H9 (cell line): ENCODE measurements around the gene GPX2. TPM values are rescaled to one million over a fixed set of nuclear protein-coding genes. Genes with fewer than 3 reads are reported as not detected.

Experiments
- DNase-seq: peaks from one replicate; pipeline ENCODE4 v3.0.0-alpha.2; 2017
- H2AFZ ChIP-seq: one replicate; pipeline ENCODE4 v1.6.1; 2013; ENCODE audit warnings: mild to moderate bottlenecking, low read length, control low read depth, moderate library complexity
- H2AK5ac ChIP-seq: 2 replicates; pipeline ENCODE4 v1.6.1; 2013; ENCODE audit warnings: low read length, control low read depth, mixed read lengths; ENCODE audit not compliant: insufficient read length
- H2BK120ac ChIP-seq: one replicate; pipeline ENCODE4 v1.6.1; 2013; ENCODE audit warnings: low read depth, mild to moderate bottlenecking, low read length, control low read depth, inconsistent platforms; ENCODE audit not compliant: poor library complexity, severe bottlenecking
- H2BK12ac ChIP-seq: 2 replicates; pipeline ENCODE4 v1.6.1; 2013; ENCODE audit warnings: low read length, control low read depth, mixed read lengths, low read depth; ENCODE audit not compliant: insufficient read length
- H2BK15ac ChIP-seq: 2 replicates; pipeline ENCODE4 v1.6.1; 2013; ENCODE audit warnings: low read depth, low read length, control low read depth
- H2BK20ac ChIP-seq: one replicate; pipeline ENCODE4 v1.6.1; 2013; ENCODE audit warnings: low read depth, mild to moderate bottlenecking, low read length, control low read depth, inconsistent platforms; ENCODE audit not compliant: poor library complexity, severe bottlenecking
- H2BK5ac ChIP-seq: 2 replicates; pipeline ENCODE4 v1.6.1; 2013; ENCODE audit warnings: low read length, control low read depth, mixed read lengths; ENCODE audit not compliant: insufficient read length
- H3K14ac ChIP-seq: 2 replicates; pipeline ENCODE4 v1.6.1; 2013; ENCODE audit warnings: low read length, control low read depth; ENCODE audit not compliant: insufficient read depth
- H3K18ac ChIP-seq: 2 replicates; pipeline ENCODE4 v1.6.1; 2013; ENCODE audit warnings: low read depth, mild to moderate bottlenecking, mixed read lengths, low read length, control low read depth; ENCODE audit not compliant: insufficient read length
- H3K23ac ChIP-seq: 2 replicates; pipeline ENCODE4 v1.6.1; 2013; ENCODE audit warnings: low read length, control low read depth, mixed read lengths, low read depth; ENCODE audit not compliant: insufficient read length
- H3K23me2 ChIP-seq: 2 replicates; pipeline ENCODE4 v1.6.1; 2013; ENCODE audit warnings: low read depth, mild to moderate bottlenecking, mixed read lengths, low read length, control low read depth; ENCODE audit not compliant: insufficient read length, poor library complexity, severe bottlenecking
- H3K27ac ChIP-seq: 2 replicates; pipeline ENCODE4 v1.5.1; 2013; ENCODE audit warnings: low read length, control low read depth, mixed read lengths, low read depth; ENCODE audit not compliant: insufficient read length
- H3K27me3 ChIP-seq: 2 replicates; pipeline ENCODE4 v1.6.1; 2013; ENCODE audit warnings: low read length, control low read depth, inconsistent platforms; ENCODE audit not compliant: insufficient read depth
- H3K4ac ChIP-seq: 2 replicates; pipeline ENCODE4 v1.6.1; 2013; ENCODE audit warnings: low read depth, mild to moderate bottlenecking, control low read depth, inconsistent platforms, low read length, moderate library complexity
- H3K4me1 ChIP-seq: 2 replicates; pipeline ENCODE4 v1.6.1; 2013; ENCODE audit warnings: low read length, control low read depth, inconsistent platforms; ENCODE audit not compliant: insufficient read depth
- H3K4me2 ChIP-seq: 2 replicates; pipeline ENCODE4 v1.6.1; 2013; ENCODE audit warnings: low read length, control low read depth, mixed read lengths; ENCODE audit not compliant: insufficient read length, insufficient read depth
- H3K56ac ChIP-seq: 2 replicates; pipeline ENCODE4 v1.6.1; 2013; ENCODE audit warnings: low read depth, mild to moderate bottlenecking, mixed read lengths, low read length, control low read depth; ENCODE audit not compliant: insufficient read length
- H3K79me1 ChIP-seq: 2 replicates; pipeline ENCODE4 v1.6.1; 2013; ENCODE audit warnings: low read depth, mild to moderate bottlenecking, moderate library complexity, low read length, control low read depth, inconsistent platforms; ENCODE audit not compliant: insufficient read depth, poor library complexity, severe bottlenecking
- H3K79me2 ChIP-seq: 2 replicates; pipeline ENCODE4 v1.6.1; 2013; ENCODE audit warnings: low read length, control low read depth, inconsistent platforms; ENCODE audit not compliant: insufficient read depth
- H3K9ac ChIP-seq: 2 replicates; pipeline ENCODE4 v1.6.1; 2013; ENCODE audit warnings: low read length, control low read depth, mixed read lengths; ENCODE audit not compliant: insufficient read length; ENCODE audit errors: extremely low read depth
- H3K9me3 ChIP-seq: one replicate; pipeline ENCODE4 v1.6.1; 2013; ENCODE audit warnings: low read depth, low read length, inconsistent platforms; ENCODE audit not compliant: control insufficient read depth
- H3T11ph ChIP-seq: one replicate; pipeline ENCODE4 v1.6.1; 2013; ENCODE audit warnings: mild to moderate bottlenecking, low read length, control low read depth, inconsistent platforms
- H4K20me1 ChIP-seq: one replicate; pipeline ENCODE4 v1.6.1; 2013; ENCODE audit not compliant: control insufficient read depth, insufficient read length, insufficient read depth
- H4K5ac ChIP-seq: 2 replicates; pipeline ENCODE4 v1.6.1; 2013; ENCODE audit warnings: low read depth, mild to moderate bottlenecking, mixed read lengths, low read length, control low read depth; ENCODE audit not compliant: insufficient read length
- H4K8ac ChIP-seq: replicated peaks from 2 replicates; pipeline ENCODE4 v1.6.1; 2013; ENCODE audit warnings: low read length, control low read depth, mixed read lengths, low read depth; ENCODE audit not compliant: insufficient read length
- H4K91ac ChIP-seq: 2 replicates; pipeline ENCODE4 v1.6.1; 2013; ENCODE audit warnings: low read depth, mild to moderate bottlenecking, moderate library complexity, mixed read lengths, low read length, control low read depth; ENCODE audit not compliant: insufficient read length
- H3K27ac Mint-ChIP-seq, 3 experiments: 2 replicates in 2 of 3; 3 replicates in 1 of 3; pipeline ENCODE4 v1.8.0; 2020 to 2021; ENCODE audit warnings: mixed read lengths in 3 of 3, mild to moderate bottlenecking in 1 of 3, moderate library complexity in 1 of 3
- H3K27me3 Mint-ChIP-seq: 2 replicates; pipeline ENCODE4 v1.8.0; 2021; ENCODE audit warnings: low read depth, mild to moderate bottlenecking, moderate library complexity, mixed read lengths
- H3K36me3 Mint-ChIP-seq, 3 experiments: 2 replicates in 2 of 3; 3 replicates in 1 of 3; pipeline ENCODE4 v1.8.0; 2020 to 2021; ENCODE audit warnings: low read depth in 3 of 3, mixed read lengths in 3 of 3; ENCODE audit not compliant: insufficient read depth in 1 of 3
- H3K4me1 Mint-ChIP-seq, 2 experiments: 2 replicates each; pipeline ENCODE4 v1.8.0; 2020; ENCODE audit warnings: mixed read lengths in 2 of 2
- H3K4me3 Mint-ChIP-seq, 2 experiments: 2 replicates in 1 of 2; 3 replicates in 1 of 2; pipeline ENCODE4 v1.8.0; 2020 to 2021; ENCODE audit warnings: mild to moderate bottlenecking in 2 of 2, mixed read lengths in 2 of 2, moderate library complexity in 1 of 2
- H3K9me3 Mint-ChIP-seq, 2 experiments: 2 replicates in 1 of 2; 3 replicates in 1 of 2; pipeline ENCODE4 v1.8.0; 2020; ENCODE audit warnings: mild to moderate bottlenecking in 2 of 2, mixed read lengths in 2 of 2, moderate library complexity in 1 of 2
- CTCF ChIP-seq: fragments of 200-600 bp; sonication (generic); conservative IDR thresholded peaks from 3 replicates; pipeline ENCODE4 v1.8.0; 2021; ENCODE audit warnings: antibody characterized with exemption, mild to moderate bottlenecking
- total RNA-seq: library from RNA; stranded (reverse); gene quantifications from 2 replicates; pipeline ENCODE4 v1.2.1, GENCODE V29; 2021

GPX2 gene
- total RNA-seq, 1 experiment from 2014 or later: 0.79 TPM

- Histone ChIP-seq H3K23ac (no peak overlapping the region), H4K91ac (no peak overlapping the region), H3K4ac (no peak overlapping the region), H3T11ph (no peak overlapping the region), H2BK12ac (no peak overlapping the region), H4K8ac (no peak overlapping the region), H4K5ac (no peak overlapping the region), H2AK5ac (no peak overlapping the region), H3K79me2 (peaks cover 6% of the 10 kb centered on the region; the same call in 1 of the 2 replicates), H3K23me2 (peaks cover 6% of the 10 kb centered on the region), H2BK15ac (no peak overlapping the region), H3K9ac (no peak overlapping the region), H3K18ac (no peak overlapping the region), H3K4me1 (0 out of 2 replicates have a peak, but pooled peaks cover 3% of the 10 kb centered on the region), H3K27ac (no peak overlapping the region), H4K20me1 (no peaks in the 10 kb centered on the region), H3K27me3 (no peaks in the 10 kb centered on the region), H3K9me3 (no peaks in the 10 kb centered on the region), H3K14ac (no peak overlapping the region), H3K56ac (no peak overlapping the region), H2AFZ (no peak overlapping the region), H2BK20ac (no peak overlapping the region), H3K4me2 (no peak overlapping the region), H2BK120ac (no peak overlapping the region), H2BK5ac (no peak overlapping the region), H3K79me1 (peaks cover 9% of the 10 kb centered on the region)
- Mint-ChIP-seq H3K4me1 (peaks cover 6 to 15% of the 10 kb centered on the region in 2 experiments), H3K27me3 (no peaks in the 10 kb centered on the region), H3K9me3 (no peaks in the 10 kb centered on the region), H3K36me3 (peaks cover 3 to 12% (median 6%) of the 10 kb centered on the region in 3 experiments; a peak in 6 of 7 replicates), H3K4me3 (no peak overlapping the region), H3K27ac (no peak overlapping the region)
- no peak for TF ChIP-seq CTCF
- DNase-seq: no peak
Observed at GRCh38 chr14:64919215-64919614, 23.3 kb downstream of the GPX2 start.
